Ammon's horn (tissue), 1 donor: Measurements from ENCODE around the gene DNPH1.

Experiments
- DNase-seq: peaks from one replicate; pipeline ENCODE4 v3.0.0-alpha.2; 2016; ENCODE audit warnings: low spot score

Gene DNPH1, protein sequence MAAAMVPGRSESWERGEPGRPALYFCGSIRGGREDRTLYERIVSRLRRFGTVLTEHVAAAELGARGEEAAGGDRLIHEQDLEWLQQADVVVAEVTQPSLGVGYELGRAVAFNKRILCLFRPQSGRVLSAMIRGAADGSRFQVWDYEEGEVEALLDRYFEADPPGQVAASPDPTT

DNA sequence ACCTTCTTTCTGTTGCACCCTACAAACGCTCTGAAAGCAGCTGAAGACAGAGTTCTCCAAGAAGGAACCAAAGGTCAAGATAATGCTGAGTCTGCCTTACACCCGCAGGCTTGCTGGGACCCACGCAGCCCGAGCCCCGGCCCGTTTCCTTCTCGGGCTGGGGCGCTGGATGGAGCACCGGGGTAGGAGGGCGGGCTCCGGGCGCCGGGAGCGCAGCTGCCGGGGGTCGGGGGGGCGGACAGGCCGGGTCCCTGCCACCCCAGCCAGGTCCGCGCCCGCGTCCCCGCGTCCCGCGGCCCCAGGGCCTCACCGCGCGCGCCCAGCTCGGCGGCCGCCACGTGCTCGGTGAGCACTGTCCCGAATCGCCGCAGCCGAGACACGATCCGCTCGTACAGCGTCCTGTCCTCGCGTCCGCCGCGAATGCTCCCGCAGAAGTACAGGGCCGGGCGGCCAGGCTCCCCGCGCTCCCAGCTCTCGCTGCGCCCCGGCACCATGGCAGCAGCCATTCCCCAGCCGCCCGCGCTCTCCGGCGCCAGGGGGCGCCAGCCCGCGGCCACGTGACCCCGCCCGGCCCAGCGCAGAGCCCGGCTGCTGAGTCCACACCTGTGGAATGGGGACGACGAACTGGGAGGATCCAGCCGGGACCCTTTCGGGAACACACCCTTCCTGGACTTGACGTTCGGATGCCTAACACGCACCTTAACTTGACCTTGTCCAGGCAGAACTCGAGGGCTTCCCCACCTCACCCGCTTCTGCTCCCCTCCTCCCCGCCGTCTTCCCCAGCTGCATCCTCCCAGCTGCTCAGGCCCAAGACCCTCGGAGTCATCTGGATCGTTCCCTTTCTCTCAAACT is at the start of gene DNPH1:
Gene DNPH1 (minus strand): TSS at position 531 of the 852 bp plus-strand sequence. CDS start 25 bp downstream, at position 506.
- peak; percentile 69 for DNase-seq

DNA sequence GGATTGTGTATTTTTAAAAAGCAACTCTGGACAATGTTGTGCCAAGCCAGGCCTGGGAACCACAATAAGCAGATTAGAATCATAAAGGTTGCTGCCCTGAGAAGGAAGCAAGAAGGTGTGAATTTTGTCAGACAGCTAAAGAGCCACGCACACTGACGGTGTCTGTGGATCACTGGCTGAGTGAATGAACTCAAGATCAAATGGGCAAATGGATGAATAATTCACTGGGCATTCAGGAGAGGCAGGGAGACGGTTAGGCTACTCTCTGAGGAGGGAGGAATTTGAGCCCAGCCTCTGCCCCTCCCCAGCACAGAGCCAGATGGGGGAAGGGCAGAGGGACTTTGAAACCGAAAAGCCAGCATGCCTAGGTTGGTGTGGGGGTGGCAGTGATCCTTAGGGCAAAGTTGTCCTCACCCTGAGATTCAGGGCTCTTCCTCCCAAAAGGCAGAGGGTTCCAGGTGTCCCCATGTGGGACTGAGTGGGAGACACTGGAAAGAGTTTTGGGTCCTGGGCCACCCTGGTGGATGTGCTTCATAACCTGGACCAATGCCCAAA is 49.3 kb upstream of the DNPH1 start:
- no peak for DNase-seq

DNA sequence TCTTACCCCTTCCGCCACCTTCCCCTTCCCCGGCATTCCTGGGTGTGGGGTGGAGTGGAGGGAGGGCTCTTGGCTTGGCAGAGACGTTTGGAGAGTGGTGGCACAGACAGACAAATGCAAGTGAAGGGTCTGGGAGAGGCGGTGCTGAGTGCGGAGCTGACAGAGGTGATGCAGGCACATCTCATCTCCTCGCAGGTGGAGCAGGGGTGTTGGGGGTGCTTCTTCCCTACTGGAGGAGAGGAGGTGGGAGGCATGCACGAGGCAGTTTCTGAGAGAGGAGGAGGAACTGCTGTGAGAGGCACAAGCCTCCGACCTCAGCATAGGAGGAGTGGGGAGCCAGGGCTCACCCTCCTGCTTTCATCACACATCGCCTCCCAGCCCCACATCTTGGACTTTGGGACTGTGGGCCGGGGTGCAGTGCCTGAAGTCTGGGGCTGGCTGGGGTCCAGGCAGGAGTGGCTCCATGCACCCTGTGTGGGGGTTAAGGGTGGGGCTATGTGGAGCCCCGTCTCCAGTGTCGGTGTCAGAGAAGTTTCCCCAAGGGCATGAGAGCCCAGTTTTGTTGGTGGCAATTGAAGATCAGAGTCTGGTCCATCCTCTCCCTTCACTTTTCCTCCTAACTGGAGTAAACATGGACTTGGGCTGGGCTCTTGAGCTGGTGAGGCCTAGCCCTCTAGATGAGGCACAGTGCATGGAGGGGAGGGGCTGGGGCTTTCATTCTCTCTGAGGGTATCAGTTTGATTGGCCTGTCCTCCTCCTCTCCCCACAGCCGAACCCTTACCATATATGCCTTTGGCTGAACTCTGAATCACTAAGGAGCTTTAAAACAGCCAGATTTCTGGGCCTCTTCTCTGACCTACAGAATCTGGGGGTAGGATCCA is 48.6 kb upstream of the DNPH1 start:
- DNase-seq = no peak

DNA sequence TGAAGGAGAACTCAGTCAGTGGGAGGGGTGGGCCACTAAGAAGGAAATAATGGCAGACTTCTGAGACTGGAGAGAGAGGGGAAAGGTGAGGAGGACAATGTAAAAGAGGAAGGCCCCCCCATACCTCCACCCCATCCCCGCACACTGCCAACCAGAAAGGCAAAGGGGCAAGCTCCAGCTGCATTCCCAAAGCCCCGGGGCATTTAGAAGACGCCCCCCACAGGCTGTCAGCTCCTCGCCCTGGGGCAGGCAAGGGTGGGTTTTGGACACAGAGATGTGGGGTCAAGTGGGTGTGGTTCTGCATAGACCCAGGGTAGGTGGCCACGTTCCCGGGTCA is 48.0 kb upstream of the DNPH1 start:
- no peak for DNase-seq

DNA sequence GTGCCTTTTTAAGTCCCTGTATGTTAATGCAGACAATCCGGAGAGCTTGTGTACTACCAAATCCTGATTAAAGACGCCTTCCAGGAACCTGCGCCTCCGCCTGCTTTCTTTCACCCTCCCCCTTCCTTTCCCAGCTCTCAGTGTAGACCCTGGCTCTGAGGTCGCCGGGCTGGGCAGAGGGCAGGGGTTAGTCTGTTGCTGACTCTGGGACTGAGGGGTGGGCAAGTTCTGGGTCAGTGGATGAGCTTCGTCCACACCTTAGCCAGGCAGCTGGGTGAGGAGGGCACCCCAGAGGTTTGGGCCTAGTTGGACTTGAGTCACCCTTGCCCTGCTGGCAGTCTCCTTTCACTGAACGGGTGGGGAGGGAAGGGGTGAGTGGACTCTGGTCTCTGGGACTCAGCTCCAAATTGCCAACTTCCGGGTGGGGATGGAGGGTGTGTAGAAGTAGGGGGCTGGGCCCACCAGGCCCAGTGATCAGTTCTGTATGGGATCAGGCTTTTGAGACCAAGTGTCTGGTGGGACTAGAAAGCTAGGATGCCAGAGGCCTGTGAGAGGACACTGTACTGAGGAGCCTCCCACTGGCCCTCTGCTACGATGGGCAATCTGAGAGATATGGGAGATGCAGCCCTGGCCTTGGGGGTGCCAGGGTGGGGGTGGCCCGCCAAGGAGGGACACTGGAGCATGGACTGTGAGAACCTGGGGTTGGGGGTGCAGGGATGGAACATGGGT is 47.5 kb upstream of the DNPH1 start:
- no peak for DNase-seq

DNA sequence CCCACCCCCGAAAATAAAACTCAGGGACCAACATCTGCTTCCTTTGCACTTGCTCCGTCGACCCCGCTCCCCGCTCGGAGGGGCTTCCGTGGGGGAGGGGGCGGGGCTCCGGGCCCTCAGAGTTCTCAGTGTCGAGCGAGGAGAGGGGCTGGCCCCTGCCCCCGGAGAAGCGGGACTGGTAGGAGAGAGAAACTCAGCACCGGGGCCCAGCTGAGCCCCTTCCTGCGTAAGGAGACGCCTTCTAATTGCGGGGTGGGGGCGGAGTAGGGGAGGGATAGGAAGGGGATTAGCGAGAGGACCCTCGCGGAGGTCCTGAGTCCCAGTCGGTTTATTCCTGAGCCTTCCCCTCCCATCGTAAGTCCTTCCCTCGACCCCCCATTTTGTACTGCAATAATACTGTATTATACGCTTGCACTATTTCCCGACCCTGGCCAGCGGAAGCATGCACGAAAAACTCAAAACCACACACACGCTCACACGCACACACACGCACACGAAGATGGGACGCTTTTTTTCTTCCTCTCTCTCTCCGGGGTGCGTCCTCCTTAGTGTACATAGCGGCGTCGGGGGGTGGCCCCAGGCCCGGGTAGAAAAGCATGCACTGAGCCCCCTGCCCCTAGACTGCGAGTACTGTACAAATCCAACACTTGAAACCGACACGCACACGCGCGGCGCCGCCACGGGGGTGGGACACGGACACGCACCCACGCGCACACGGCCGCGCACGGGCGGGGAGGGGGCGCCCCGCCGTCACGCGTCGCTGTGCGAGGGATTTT is 46.7 kb upstream of the DNPH1 start:
- no peak for DNase-seq

DNA sequence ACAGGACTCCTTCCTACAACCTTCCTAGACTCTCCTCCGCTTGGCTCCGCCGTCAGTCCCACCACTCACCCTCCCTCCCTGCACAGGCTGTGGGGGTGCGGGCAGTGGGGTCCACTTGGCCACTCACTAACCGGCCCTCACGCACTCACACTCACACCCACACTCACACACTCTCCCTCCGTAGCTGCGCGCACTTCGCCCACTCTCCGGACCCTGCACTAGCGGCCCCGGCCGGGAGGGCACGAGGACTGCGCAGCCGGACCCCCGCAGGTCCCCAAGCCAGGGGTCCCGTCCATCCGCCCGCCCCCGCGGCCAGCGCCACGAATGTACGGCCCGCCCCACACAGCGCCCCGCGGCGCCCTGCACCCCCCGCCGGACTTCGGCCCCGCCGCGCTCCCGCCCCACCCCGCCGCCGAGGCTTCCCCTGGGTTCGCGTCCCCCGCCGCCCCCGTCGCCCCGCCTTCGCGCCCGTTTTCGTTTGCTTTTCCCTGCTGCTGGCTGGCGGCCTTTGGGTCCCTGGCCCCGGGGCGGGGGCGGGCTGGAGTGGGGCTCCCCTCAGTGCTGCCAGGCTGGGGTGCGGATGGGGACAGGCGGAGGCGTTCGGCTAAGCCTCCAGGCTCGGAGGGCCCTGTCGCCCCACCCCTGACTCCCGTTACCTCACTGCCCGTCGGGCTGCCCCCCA is 45.8 kb upstream of the DNPH1 start:
- DNase-seq = no peak

DNA sequence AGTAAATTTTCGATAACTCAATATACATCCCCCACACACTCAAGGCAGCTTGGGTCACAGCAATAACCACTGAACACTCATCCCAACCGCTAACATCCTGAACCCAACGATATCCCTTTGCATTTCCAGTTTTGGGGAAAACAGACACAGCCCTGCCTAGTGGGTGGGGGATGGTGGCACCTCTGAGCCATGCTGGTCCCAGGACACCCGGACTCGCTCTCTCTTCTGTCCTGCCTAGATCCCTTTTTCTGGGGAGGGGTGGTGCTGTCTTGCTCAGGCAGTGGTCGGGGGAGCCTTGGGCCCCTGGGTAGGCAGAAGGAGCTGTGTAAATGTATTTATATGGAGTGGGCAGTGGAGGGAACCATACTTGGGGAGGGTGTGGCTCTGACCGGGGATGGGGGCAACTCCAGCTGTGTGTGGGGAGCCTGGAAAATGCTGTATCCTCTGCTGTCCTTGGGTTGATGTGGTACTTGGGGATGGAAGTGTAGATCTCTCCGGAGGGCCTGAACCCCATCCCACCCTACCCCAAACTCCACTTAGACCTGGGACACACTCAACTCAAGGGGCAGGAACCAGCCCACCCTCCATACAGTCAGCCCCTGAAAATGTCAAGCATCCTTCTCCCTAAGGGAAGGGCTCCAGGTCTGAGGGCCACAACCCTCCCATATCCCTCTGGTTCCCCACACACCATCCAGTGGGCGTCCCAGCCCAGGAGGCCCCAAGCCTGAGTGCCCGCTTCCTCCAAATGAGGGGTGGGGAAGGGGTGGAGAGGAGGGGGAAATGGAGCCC is 45.0 kb upstream of the DNPH1 start:
- no peak for DNase-seq

DNA sequence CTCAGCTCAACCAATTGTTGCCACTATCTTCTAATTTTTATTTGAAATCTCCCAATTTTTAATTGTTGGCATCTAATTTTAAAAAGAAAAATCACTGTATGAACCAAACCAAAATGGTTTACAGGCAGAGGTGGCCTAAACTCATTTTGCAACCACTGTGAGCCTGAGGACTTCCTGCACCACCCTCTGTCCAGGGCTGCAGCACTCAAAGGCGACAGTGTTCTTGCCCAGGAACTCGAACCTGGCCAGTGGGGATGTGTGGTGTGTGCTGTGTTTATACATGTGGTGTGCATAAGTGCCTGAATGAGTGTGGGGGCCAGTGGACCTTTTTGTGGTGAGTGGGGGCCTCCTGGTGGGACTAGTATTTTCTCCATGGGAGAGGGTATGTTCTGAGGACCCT is 44.4 kb upstream of the DNPH1 start:
- DNase-seq = no peak

DNA sequence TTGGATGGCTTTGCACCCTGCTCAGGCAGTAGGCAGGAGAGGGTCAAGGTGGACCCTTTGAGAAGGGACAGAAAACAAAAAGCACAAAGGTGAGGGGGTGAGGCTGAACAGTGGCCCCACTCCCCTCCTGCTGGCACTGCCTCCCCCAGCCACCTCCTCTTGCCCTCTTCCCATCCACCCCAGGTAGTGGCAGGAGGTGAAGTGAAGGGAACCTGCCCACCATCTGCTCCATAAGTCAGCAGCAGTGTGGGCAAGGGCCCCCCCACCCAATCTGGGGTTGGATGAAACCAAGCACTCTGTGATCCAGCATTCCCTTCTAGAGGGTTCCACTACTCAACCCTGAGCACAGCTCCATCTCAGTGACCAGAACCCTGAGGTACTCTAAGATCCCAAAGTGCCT is 42.7 kb upstream of the DNPH1 start:
- no peak for DNase-seq

DNA sequence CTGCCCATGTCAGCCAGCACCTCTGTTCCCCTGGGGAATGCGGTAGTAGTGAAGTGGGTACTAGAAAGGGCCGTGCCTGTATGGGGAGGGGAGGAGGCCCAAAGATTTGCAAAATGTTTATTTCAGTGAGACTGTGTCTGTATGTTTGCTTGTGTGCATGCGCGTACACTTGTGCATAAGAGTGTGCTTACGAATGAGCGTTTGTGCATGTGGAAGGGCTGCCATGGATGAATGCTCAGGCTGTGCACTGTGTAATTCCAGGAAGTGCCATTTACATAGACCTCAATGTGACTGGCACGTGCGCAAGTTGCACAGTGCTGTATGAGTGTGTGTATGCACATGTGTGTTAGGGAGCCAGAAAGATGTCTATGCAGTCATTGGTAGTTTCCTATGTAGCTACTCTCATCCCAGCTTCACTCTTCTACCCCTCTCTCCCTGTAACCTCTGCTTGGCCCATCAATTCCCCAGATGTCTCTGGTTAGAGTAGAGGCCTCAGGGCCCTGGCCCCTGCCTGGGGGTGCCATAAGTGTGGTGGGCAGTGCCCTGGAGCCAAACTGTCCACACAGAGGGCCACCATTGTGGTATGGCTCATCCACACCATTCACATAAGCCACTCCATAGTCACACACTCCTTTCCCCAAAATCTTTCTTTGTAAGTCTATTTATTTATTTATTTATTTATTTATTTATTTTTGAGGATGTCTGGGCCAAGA is 42.0 kb upstream of the DNPH1 start:
- DNase-seq = no peak

DNA sequence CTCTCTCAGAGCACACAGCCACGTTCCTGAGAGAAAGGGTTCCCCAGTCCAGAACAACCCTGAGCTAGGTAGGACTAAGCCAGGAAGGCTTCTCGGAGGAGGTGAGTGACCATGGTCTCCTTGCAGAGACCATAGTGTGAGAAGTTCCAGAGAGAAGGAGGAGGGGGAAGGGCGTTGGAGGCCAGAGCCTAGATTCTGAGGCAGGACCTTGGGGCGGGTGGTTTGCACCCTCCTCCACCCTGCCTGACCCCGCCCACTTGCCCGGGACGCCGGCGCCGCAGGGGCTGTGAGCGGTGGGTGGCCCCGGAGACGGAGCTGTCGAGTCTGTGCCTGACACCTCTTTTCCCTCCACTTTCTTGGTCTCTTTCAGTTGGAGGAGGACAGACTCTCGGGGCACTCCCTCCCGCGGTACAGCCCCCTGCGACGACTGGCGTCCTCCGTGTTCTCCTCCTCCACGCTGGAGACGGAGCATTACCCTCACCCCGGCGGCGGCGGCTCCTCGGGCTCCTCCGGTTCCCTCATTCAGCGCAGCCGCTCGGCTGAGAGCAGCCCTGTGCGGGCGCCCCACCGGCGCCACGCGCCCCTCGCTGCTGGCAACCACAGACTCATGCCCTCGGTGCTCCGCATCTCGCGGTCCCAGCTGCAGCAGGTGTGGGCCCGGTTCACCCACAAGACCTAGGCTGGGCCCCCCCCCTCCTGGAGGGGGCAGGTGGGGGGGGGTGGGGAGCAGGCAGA is 40.2 kb upstream of the DNPH1 start:
- DNase-seq = no peak

DNA sequence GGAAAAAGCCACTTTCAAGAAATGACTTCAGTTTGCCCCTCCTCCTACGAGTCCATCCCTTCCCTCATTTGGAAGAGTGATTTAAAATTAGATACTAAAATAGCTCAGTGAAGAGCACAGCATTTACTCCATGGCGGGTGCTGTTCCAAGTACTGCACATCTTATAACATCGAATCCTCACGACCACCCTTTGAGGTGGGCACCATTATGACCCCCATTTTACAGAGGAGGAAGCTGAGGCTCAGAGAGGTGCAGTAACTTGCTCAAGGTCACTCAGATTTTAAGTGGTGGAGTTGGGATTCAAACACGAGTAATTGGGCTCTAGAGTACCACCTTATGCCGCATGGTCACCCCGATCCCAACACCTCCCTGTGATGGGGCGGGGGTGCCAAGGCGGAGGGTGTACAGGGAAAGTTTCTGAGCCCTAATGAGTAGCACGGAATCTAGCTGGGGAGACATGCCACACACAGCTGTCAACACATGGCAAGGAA is 39.5 kb upstream of the DNPH1 start:
- DNase-seq = no peak

DNA sequence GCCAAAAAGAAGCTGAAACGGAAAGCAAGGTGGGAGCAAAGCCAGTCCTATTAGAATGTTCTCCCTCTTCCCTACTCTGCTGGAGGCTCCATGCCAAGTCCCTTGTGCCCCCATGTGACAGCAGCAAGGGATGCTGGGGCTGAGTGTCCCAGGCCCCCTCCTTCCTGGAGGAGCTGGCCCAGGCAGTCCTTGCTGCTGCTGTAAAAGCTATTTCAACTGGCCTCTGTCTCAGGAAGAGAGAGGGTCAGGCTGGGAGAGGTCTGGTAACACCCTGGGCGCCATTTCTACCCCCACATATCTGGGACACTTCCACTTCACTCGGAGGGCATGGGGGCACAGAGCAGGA is 39.0 kb upstream of the DNPH1 start:
- DNase-seq = peak; percentile 87

DNA sequence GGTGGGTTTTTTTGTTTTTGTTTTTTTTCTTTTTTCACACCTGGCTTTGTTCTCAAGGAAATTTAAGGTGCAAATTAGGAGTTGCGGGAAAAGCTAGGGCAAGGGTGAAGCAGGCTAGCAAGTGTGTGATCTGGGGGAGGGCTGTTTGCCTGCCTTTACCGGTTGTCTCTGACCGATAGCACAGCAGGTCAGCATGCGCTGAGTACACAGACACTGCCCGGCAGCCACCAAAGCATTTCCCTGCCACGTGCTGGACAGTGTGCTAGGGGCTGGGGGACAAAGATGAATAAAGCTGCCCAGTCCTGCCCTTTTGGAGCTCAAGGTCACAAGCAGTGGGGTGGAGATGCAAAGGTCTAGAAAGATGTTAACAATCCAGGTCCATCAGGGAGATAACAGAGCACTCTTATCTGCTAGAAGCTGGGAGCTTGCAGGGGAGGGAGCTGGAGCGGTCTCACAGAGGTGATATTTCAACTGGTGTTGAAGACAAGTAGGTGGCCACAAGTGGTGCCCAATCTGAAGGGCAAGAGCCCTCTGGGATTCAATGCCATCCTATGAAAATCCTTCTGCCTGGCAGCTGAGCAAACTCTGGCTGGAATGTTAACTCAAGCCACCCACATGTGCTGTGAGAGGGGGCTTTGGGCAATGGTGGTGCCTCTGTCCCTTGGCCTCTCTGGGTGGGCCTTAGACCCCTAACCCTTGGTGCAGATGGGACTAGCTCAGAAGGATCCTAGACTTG is 38.5 kb upstream of the DNPH1 start:
- no peak for DNase-seq

DNA sequence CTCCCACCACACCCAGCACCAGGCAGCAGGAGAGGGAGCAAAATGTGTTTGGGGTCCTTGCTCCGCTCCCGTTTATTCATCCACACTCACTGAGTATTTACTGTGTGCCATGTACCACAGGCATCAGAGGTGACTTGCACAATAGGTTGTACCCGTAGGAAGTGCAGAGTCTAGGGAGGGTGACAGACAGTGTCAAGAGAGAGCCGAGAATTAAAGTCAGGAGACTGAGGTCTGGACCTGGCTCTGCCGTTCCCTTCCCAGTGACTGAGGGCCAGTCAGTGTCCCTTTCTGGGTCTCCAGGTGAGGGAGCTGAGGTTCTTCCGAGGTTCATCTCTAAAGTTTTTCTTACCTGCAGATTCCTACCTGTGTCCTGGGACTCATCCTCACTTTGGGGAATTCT is 36.3 kb upstream of the DNPH1 start:
- DNase-seq = no peak

DNA sequence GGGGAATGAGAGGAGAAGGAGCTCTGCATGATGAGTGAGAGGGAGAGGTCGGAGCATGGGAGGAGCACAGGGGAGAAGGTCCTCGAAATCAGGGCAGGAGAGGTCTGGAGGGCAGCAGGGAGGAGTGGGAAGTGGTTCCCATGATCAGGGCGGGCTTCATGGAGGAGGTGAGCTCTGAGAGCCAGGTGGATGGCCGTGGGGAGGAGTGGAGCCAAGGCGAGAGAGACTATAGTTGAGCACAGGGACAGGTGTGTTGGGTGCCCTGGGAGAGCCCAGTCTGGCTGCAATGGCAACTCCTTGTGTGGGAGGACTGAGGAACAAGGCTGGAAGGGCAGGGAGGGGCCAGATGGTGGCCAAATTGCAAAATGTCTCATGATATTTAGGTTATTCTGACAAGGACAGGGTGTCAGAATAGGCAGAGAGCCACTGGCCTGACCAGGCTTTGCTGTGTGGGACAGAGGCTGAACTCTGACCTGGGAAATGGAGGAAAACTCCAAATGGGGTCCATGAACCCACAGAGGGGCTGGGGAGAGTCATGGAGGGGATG is 35.4 kb upstream of the DNPH1 start:
- DNase-seq = no peak
